Cerebellar nuclear complex (tissue), 1 donor: ENCODE measurements around the gene DMBT1.

Source experiments
- DNase-seq, 2 experiments: peaks; one replicate each; lab custom pipeline; 2025; lab: John Stamatoyannopoulos, UW

Gene DMBT1

GRCh38 chr10:122669842-122670241 lies 109.3 kb downstream of the DMBT1 start:
- no peak for DNase-seq

- no peak for DNase-seq
Observed at GRCh38 chr10:122671355-122671754, 110.8 kb downstream of the DMBT1 start.

- DNase-seq, result no peak
Observed at GRCh38 chr10:122672655-122673054, 112.1 kb downstream of the DMBT1 start.

- no peak for DNase-seq
Observed at GRCh38 chr10:122673269-122673668, 112.7 kb downstream of the DMBT1 start.

- DNase-seq, result no peak
Observed at GRCh38 chr10:122673731-122674130, 113.2 kb downstream of the DMBT1 start.

- no peak for DNase-seq
Observed at GRCh38 chr10:122674781-122675180, 114.2 kb downstream of the DMBT1 start.

- DNase-seq, result no peak
Observed at GRCh38 chr10:122675278-122675677, 114.7 kb downstream of the DMBT1 start.

- DNase-seq, result no peak
Observed at GRCh38 chr10:122678266-122678665, 117.7 kb downstream of the DMBT1 start.

- no peak for DNase-seq
Observed at GRCh38 chr10:122682522-122682921, 122.0 kb downstream of the DMBT1 start.

- DNase-seq, result no peak
Observed at GRCh38 chr10:122688293-122688989, 127.9 kb downstream of the DMBT1 start.

GRCh38 chr10:122689146-122689820 lies 128.7 kb downstream of the DMBT1 start:
- no peak for DNase-seq

GRCh38 chr10:122692744-122693143 lies 132.2 kb downstream of the DMBT1 start:
- DNase-seq, result no peak
